Jurkat, Clone E6-1 (cell line): ENCODE measurements around the gene SLC25A41.

Experiments
- DNase-seq: peaks from one replicate; pipeline ENCODE4 v3.0.0-alpha.2; 2011; ENCODE audit warnings: low read depth, low spot score
- H3K4me3 ChIP-seq: 2 replicates; pipeline ENCODE4 v1.5.1; 2011; ENCODE audit warnings: mild to moderate bottlenecking, low read length, control low read depth, moderate library complexity

The SLC25A41 gene

DNA sequence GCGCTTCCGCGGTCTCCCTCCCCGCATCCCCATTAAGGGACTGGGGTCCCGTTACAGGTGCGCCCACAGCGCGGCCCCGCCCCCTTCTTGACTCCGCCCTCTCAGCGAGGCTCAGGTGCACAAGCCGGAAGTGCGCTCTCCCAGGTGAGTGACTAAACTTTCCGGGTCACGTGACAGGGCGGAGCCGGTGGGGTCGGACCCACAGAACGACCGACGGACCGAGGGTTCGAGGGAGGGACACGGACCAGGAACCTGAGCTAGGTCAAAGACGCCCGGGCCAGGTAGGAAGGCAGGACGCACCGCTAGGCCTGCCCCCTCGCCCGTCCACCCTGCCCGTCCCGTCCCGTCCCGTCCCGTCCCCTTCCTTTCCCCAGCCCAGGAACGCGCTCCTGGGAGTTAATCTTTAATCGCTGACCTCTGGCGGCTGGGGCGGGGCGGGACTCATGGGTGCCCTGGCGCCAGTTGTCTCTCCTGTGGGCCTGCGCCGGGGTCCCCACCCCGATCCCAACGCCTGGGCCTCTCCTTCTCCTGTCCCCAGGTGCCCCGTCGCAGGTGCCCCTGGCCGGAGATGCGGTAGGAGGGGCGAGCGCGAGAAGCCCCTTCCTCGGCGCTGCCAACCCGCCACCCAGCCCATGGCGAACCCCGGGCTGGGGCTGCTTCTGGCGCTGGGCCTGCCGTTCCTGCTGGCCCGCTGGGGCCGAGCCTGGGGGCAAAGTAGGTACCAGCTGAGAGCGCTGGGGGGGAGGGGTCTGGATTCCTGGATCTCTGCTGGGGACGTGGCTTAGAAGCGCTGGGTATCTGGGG, 30.7 kb upstream of the SLC25A41 start, which contains the start of gene CRB3:
Gene CRB3, plus strand, starts transcription at position 202 of the 804 bp plus-strand sequence. Its CDS starts 431 bp downstream, at position 633.
- no peak within 1 kb of the TSS for H3K4me3 ChIP-seq
- no peak for DNase-seq

GRCh38 chr19:6460099-6460884, 26.7 kb upstream of the SLC25A41 start:
- DNase-seq: peak; percentile 97

GRCh38 chr19:6459262-6460098, 25.9 kb upstream of the SLC25A41 start, which contains the start of gene SLC25A23:
Gene SLC25A23 (minus strand): TSS chr19:6459792. CDS start chr19:6459628, 164 bp downstream.
- peak within 1 kb of the TSS; percentile 72 for H3K4me3 ChIP-seq
- DNase-seq: peak; percentile 63

More at GRCh38 chr19:6460099-6460884, 26.7 kb upstream of the SLC25A41 start:
- H3K4me3 ChIP-seq: peak overlapping the region; percentile 72

DNA sequence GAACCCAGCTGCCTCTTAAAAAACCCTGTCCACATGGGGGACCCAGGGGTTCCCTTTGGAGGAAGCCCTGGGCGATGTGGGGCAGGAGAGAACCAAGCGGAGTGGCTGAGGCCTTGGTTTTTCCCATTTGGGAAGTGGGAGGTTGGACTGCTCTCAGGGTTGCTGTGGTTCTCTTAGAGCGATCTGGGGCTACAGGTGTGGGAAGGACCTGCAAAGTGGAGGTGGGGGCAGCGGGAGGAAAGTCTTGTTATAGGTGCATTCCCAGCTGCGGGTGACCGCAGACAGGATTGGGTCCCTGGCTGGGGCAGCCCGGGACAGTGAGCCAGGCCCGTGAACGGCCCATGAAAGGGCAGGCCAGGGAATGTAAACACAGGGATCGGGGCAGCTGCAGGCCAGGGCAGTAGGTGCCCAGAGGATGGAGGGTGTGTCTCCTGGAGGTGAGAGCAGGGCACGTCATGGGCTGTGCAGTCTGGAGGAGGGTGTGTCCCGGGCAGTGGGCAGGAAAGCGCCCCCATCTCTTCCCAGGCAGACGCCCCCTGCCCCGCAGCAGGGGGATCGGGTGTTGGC, 25.2 kb upstream of the SLC25A41 start:
- H3K4me3 ChIP-seq: peak overlapping the region; percentile 72
- DNase-seq: no peak

- no peak for DNase-seq
- no peak overlapping the region for H3K4me3 ChIP-seq
Observed at GRCh38 chr19:6457958-6458694, 24.6 kb upstream of the SLC25A41 start.

DNA sequence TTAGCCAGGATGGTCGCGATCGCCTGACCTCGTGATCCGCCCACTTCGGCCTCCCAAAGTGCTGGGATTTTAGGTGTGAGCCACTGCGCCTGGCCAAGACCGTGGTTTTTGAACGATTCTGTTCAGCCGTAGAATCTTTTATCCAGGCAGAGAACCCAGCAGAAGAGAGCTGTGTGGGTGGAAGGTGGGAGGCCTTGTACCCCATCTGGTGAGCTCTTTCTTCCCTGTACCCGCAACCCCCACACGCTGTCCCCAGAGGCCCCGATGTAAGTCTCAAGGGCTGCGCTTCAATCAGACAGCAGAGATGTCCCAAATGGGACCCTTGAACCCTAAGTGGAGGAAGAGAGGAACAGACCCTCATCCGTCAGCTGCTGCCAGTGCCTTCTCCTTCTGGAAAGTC, 22.4 kb upstream of the SLC25A41 start:
- DNase-seq: no peak
- H3K4me3 ChIP-seq: no peak overlapping the region

DNA sequence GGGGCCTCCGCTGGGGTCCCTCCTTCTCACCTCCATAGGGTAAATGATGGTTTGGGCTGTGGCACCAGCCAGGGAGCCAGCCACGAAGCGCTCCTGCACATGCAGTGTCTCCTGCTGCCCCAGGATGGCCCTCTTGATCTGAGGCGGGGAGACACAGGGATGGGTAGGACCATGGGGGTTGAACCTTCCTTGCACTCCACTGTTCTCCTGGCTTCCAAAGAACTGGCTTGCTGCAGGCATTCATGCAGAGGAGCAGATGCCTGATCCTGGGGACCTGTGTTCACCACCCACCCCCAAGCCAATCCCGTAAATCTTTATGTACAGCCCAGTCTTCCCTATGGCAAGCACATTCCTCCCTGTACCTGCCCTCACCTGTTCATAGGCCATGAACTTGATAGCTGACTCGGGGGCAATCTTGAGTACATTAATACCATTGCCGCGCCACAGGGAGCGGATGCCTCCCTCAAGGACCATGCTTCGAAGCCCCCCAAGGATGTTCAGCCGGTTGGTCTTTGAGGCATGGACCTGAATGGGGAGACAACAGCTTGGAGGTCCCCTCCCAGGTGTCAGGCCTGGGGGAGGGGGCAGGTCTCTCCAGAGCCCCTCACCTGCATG, 20.5 kb upstream of the SLC25A41 start:
- DNase-seq: no peak
- no peak overlapping the region for H3K4me3 ChIP-seq

GRCh38 chr19:6452899-6453298, 19.3 kb upstream of the SLC25A41 start:
- H3K4me3 ChIP-seq: no peak overlapping the region
- no peak for DNase-seq

DNA sequence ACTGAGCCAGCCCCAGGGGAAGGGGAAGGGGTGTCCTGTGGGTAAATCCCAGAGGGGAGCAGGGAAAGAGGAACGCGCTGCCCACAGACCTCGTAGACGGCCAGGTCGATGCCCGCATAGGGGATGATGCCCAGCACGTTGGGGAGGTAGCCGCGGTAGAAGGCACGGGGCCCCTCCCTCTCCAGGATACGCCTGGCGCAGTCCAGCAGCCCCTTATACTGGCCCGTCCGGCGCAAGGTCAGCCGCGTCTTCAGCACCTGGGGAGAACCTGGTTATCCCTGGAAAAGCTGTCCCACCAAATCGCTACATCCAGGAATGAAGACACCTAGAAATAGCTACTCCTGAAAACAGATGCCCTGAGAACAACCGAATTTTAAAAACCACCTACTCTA, 18.7 kb upstream of the SLC25A41 start:
- DNase-seq: no peak
- no peak overlapping the region for H3K4me3 ChIP-seq

GRCh38 chr19:6451583-6452222, 18.1 kb upstream of the SLC25A41 start:
- no peak overlapping the region for H3K4me3 ChIP-seq
- DNase-seq: no peak

DNA sequence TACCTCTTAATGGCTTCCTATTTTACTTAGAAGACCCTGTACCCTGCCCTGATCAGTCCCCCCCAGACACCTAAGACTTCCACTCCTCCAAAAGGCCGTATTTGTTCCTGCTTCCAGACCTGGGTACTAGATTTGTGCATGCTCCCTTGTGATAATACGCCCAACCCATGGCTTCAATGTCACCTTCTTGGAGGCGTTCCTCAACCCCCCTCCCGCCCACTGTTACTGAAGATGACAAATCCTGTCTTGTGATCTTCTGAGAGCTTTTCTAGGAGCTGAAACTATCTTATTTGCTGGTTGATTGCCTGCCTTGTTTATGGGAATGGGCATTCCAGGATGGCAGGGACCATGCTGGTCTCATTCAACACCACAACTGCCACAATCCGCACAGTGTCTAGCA, 16.6 kb upstream of the SLC25A41 start:
- H3K4me3 ChIP-seq: no peak overlapping the region

DNA sequence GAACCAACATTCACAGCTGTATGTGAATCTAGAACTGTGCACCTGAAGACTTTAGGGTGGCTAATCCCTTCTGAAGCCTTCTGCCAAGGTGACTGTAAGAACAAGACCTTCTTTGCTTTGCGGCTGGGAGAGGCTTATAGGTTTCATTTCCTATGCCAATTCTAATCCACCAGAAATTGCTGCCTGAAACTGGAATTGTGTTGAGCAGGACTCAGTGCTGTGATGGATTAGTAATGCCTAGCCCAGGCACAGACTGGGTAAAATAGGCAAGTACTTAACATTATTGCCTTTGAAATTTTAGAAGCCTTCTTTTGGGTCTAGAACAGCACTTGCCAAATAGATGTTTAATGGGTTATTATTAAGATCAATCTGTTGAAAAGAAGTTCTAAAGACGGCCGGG, 14.5 kb upstream of the SLC25A41 start:
- no peak overlapping the region for H3K4me3 ChIP-seq
- no peak for DNase-seq

More for the DNA sequence above, 16.6 kb upstream of the SLC25A41 start:
- no peak for DNase-seq

- H3K4me3 ChIP-seq: no peak overlapping the region
Observed at GRCh38 chr19:6446452-6446851, 12.9 kb upstream of the SLC25A41 start.

DNA sequence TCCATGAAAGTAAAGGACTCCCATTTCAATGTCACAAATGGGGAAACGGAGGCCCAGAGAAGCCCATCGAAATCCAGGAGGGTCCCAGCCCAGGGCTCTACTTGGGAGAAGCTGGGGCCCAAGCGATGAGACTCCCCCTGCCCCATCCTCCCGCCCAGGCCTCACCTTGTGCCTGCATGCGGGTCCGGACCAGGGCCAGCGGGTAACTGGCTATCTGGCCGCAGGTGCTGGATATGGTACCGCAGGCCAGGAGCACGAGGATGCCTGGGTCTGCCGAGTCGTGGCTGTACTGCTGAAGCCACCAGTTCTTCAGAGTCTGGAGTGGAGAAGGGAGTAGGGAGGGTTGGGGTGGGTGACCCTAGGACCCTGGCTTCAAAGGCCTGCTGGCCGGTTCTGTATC, 10.4 kb upstream of the SLC25A41 start:
- no peak overlapping the region for H3K4me3 ChIP-seq
- DNase-seq: no peak

More at GRCh38 chr19:6446452-6446851, 12.9 kb upstream of the SLC25A41 start:
- DNase-seq: no peak

- DNase-seq: no peak
- H3K4me3 ChIP-seq: no peak overlapping the region
Observed at GRCh38 chr19:6442087-6442688, 8.6 kb upstream of the SLC25A41 start.

DNA sequence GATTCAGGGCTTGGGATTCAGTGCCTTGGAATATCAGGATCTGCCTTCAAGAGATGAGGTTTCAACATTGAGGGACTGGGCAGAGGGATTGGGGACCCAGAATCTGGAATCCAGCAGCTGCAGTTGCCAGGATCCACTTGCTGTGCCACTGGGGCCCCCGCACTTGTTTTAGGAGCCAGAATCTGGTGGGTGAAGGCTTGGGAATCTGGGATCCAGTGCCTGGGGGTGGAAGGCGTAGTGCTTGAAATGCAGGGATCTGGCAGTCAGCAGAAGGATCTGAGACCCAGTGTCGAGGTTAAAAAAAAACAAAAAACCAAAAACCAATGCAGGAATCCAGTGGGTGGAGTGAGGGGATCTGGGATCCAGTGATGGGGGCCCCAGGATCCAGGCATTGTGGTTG, 7.3 kb upstream of the SLC25A41 start:
- no peak overlapping the region for H3K4me3 ChIP-seq
- DNase-seq: no peak

DNA sequence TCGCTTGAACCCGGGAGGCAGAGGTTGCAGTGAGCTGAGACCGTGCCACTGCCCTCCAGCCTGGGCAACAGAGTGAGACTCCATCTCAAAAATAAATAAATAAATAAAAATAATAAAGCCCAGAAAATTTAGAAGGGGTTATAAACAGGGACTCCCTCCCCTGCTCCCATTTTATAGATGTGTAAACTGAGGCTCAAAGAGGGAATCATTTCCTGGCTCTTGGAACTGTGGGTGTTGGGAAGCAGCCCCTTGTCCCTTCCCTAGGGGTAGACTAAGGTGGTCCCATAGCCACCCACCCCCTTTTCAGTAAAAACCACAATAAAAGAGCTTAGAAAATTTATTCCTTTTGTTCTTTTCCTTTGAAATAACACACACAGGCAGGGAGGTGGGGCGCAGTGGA, 6.2 kb upstream of the SLC25A41 start:
- DNase-seq: no peak
- H3K4me3 ChIP-seq: no peak overlapping the region
